DMS114 treated with DMSO at 0.1 percent for 48 hours (cell line): Measurements from ENCODE around the gene SLC25A25.

Source experiments
- DNase-seq: peaks from one replicate; lab custom pipeline; 2025; ENCODE audit not compliant: unreplicated experiment; lab: John Stamatoyannopoulos, UW

Gene SLC25A25

DNA sequence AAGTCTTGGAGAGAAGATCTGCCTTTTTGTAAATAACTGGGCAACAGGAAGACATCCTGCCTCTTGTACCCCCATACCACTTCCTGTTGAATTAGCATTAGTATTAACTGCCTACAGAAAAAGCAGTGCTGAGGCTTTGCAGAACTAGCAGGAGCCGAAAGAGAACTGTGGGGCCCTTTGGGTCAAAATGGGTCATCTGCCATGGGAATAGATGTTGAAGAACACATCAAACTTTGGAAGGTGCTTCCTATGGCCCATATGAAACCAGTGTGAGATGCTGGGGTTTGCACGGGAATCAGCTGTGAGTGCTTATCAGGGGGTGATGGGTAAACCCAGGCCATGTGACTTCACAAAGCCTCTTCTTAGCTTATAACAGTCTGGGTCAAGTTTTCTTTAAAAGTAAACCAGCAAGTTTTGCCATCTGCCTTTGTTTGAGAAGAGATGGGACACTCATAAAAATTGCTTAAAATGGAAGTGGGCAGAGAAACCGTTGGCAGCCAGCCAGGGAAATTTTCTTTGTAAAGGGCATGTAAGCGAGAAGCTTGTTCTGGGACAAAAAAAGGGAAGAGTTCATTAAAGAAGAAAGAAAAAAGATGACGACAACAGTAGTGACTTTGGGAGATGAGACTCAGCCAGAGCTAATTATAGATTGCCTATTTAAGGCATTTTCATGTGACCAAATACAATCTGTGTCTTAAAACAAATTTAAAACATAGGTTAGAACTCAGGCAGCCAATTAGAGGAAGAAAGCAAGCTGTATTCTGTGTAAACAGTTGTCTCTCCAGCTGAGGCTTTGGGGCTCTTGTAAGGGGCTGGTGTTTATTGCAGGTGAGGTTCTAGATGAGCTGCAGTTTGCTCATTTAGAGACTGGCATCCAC, 4.4 kb downstream of the SLC25A25 start:
- DNase-seq = no peak

DNA sequence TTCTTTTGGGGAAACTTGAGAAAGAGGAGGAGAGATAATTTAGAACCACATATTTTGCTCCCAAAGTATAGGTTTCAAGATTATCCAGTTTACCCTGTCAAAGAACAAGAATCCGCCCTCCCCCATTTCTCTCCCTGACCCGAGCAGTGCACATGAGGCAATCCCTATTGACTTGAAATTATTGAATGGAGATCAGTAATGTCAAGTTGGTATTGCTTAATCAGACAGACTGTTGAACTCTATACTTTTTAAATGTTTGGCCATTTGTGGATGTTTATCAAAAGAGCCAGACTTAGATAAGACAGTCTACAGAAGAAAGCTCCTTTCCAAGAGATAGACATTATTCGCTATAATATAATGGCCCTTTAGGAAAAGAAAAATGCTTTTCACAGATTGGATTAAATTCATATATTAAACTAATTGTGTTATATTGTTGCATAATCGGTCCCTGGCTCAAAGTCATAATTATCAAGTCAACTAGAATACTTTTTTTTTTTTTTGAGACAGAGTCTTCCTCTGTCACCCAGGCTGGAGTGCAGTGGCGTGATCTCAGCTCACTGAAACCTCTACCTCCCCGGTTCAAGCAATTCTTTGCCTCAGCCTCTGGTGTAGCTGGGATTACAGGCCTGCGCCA, 5.3 kb downstream of the SLC25A25 start:
- DNase-seq = no peak

GRCh38 chr9:128077847-128078503, 9.9 kb downstream of the SLC25A25 start:
- DNase-seq = no peak

GRCh38 chr9:128078504-128079434, 10.7 kb downstream of the SLC25A25 start:
- no peak for DNase-seq

- no peak for DNase-seq
Measured at GRCh38 chr9:128080206-128080605, 12.2 kb downstream of the SLC25A25 start.

GRCh38 chr9:128081056-128081455, 13.0 kb downstream of the SLC25A25 start:
- DNase-seq = no peak

DNA sequence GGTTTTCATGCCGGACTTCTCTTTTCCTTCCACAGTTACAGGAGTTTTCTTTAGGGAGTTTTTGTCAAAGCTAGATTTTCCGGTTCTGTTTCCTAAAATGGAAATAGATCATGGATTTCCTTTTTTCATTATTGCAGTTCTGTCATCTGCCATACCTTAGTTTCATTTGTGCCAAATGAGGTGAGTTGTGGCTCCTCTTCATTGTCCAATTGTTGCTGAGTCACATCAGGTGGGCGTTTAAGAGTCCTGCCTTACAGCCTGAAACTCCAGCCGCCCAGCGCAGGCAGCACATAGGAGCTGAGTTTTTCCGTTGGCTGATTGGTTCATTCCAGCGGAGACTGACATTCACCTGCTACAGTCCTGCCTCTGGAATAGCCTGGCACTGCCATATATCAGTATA, 14.1 kb downstream of the SLC25A25 start:
- DNase-seq = no peak

DNA sequence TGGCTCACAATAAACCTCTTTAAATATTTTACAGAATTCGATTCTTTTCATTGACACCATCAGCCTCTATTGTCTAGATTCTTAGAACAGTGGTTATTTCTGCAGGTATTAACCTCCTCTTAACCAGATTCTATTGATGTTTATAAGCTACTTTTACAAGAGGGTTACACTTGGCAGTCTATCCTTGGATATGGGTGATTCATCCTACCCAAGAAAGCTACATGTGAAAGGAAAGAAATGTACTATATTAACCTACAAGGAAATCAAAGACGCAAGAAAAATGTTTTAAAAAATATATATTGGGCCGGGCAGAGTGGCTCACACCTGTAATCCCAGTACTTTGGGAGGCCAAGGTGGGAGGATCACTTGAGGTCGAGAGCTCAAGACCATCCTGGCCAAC, 16.7 kb downstream of the SLC25A25 start:
- DNase-seq = no peak

DNA sequence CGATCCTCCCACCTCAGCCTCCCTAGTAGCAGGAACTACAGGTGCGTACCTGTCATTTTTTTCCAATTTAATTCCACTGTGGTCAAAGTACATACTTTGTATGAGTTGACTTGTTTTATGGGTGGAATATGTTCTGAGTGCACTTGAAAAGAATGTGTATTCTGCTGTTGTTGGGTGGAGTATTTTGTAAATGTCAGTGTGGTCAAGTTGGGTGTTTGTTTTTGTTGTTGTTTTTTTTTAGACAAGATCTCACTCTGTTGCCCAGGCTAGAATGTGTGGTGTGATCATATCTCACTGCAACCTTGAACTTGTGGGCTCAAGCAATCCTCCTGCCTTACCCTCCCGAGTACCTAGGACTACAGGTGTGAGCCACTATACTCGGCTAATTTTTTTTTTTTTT, 17.9 kb downstream of the SLC25A25 start:
- no peak for DNase-seq

DNA sequence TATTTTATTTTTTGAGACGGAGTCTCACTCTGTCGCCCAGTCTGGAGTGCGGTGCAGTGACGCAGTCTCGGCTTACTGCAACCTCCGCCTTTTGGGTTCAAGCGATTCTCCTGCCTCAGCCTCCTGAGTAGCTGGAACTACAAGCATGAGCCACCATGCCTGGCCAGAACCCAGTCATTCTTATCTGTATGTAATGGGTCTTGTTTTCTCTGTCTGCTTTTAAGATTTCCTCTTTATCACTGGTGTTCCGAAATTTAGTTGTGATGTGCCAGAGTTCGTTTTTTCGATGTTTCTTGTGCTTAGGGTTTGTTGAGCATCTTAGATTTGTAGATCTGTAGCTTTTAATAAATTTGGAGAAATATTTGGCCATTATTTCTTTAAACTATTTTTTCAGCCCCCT, 19.2 kb downstream of the SLC25A25 start:
- no peak for DNase-seq

DNA sequence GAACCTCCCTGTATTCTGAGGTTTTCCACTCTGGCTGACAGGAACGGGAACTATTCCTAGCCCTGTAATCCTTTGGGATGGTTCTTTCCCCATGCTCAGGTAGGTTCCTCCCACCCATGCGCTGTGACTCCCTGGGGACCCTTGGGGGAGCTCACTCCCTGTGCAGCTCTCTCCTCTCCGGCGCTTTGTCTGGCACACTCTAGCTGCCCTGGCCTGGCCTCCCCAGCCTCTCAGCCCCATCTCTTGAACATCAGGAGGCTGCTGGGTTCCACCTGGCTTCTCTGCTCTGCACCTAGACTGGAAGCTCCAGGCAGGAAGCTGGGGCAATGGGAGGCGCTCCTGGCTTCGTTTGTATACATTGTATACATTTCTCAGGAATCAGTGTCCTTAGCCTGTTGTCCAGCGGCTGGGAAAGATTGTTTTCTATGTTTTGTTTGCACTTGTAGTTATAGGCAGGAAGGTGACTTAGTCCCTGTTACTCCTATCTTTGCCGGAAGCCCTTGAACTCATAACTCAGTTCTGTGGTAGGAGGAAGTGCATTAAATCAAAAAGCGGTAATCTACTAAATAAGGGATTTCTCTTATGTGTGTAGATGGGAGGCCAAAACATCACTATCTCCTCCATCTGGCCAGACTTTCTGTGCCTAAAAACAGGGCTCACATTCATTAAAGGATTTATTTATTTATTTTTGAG, 20.4 kb downstream of the SLC25A25 start:
- DNase-seq = no peak

GRCh38 chr9:128089299-128089698, 21.3 kb downstream of the SLC25A25 start:
- no peak for DNase-seq

GRCh38 chr9:128091144-128091543, 23.1 kb downstream of the SLC25A25 start:
- DNase-seq = no peak

DNA sequence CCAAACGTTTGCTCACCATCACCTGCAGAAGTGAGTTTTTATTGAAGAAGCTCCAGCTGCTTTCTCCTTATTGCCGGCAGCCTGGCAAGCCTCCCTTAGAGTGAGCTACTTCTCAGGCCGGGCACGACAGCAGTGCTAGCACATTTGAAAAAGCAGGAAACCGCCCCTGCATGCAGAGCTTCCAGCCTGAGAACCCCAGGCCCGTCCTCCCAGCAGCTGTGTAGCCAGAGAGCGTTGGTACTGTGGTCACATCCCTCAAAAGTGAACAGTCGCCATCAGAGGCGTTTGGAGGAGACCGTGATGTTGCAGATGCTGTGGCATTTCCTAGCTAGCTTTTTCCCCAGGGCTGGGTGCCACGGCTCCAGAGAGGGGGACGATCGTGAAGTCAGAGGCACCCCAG, 23.5 kb downstream of the SLC25A25 start:
- DNase-seq = no peak

GRCh38 chr9:128092199-128092977, 24.4 kb downstream of the SLC25A25 start:
- DNase-seq = no peak

- DNase-seq = no peak
Measured at GRCh38 chr9:128093011-128093410, 25.0 kb downstream of the SLC25A25 start.

GRCh38 chr9:128094166-128094949, 26.3 kb downstream of the SLC25A25 start:
- no peak for DNase-seq

DNA sequence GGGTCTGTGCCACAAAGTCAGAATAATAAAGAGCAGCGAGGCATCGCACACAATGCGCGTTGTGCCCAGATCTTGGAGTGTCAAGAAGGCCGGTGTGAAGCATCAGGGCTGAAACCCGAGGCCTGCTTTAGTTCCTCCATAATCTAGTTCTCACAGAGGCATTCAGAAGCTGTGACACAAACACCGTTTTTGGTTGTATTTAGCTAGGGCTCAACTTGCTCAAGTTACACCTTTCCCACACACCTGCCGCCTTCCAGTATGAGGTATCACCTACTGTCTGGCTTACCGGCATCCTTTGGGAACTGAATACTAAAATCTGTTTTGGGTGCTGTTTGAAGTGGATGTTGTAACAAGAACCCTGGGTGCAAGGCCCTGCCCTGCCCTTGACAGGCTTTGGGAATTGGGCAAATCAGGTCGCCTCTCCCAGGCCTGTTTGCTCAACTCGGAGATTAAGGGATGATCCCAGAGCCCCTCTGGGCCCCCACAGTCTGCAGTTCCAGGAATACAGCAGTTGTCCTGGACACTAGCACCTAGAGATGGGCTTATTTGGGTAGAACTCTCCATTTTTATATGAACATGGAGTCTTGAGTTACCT, 27.0 kb downstream of the SLC25A25 start:
- no peak for DNase-seq
